HG03159 (cell line): ENCODE results near the gene ARHGEF38.
"Not testable (repeated sequence)": the region's sequence is repeated elsewhere in the genome, so short reads cannot be mapped to it uniquely, and the experiment has no call there.

Experiments
- ATAC-seq: cut with Tn5 transposase; IDR thresholded peaks from one replicate; pipeline ENCODE4 v1.9.1; 2021; ENCODE audit warnings: mild to moderate bottlenecking, moderate library complexity; ENCODE audit not compliant: unreplicated experiment

Gene ARHGEF38

DNA sequence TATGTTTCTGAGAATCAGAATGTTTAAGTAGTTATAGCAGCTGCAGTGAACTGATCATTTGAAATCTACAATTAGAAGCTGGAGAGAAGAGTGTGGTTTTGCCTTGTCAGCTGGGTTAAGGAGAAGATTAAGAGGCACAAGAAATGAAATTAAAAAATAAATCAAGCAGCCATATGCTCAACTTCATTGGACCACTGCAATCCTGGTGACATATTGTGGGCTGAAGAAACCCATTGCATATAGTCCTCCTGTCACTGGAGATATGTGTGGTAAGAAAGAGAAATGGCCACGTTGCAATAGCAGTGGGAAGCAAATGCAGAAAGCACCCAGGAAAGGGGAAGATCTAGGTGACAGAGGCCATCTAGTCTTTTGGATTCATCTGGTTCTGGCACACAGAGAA, 93.0 kb downstream of the ARHGEF38 start:
- no peak for ATAC-seq

DNA sequence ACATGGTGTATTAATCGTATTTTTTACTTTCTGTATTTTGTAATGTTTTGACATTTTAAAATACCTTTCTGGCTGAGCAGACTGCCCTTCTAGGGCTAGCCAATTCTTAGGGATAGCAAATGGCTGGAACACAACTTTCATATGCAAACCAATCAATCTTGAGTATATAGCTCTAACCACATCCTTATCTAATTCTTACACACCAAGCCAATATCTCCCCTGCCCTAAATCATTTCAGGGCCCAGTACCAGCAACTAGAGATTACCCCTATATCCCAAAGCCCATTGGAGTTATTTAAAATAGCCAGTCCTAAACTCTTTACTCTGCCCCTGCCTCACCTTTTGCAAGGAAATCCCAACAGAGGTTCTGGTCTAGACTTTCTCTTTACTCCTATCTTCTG, 97.8 kb downstream of the ARHGEF38 start:
- no peak for ATAC-seq

DNA sequence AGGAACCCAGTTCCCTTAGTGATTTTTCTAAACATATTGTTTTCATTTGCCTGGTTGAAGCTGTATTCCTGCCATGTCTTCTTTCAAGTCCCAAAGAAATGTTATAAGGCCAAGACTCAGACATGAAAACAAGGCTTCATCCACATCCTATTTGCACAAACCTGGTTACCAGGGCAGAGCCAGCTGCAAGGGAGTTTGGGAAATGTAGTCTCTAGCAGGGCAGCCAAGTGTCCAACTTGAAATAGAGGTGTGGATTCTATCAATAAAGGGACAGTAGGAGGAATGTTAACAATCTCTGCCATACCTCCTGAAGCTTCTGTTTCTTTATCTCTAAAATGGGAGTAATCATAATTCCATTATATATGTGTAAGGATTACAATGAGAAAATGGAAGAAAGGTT, 99.5 kb downstream of the ARHGEF38 start:
- ATAC-seq, result no peak

DNA sequence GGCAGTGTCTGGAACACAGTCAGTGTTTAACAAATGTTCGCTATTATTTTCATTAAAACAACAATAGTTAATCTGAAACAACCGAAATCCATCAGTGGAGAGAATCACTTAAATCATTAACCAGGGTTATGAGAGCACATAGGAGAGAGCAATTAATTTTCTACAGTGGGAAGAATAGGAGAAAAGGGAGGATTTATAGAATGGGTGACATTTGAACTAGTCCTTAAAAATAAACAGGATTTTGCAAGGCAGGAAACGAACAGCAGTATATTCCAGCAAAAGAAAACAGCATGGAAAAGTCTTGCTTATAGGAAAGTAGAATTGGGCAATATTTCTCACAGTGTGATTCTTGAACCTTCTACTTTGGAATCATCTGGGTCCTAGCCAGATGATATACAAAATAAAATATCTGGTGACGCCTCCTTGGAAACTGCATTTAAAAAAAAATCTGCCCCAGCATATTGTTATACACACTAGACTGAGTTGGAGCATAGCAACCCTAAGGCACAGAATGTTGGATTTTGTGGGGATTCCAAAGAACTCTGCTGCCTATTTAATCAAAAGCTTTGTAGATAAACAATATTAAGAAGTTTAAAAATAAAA, 100.0 kb downstream of the ARHGEF38 start:
- ATAC-seq, result no peak

DNA sequence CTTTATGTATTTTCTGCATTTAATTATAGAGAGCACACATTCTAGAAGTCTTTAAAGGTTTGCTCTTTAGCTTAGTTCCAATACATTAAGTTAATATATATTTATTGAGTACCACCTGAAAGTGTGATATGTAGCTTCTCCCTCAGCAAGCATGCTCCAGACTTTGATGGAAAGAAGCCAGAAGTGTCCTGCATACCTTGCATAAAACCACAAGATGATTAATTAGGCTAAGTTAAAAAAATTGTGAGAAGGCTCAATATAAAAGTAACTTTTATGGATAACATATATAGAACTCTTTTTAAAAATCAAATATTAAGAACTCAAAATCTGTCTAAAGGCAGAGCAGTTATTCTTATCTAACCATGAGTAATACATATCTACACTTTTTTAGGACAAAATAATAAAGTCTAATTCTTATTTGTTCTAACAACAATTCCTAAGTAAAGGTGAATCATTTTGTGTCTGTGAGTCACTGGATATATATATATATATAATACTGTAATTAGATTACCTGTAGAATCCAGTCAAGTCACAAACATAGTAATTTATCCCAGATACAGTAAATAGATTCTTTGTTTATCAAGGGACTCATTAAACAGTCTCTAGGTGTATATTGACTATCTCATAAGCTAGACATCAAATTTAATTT, 104.8 kb downstream of the ARHGEF38 start:
- no peak for ATAC-seq

DNA sequence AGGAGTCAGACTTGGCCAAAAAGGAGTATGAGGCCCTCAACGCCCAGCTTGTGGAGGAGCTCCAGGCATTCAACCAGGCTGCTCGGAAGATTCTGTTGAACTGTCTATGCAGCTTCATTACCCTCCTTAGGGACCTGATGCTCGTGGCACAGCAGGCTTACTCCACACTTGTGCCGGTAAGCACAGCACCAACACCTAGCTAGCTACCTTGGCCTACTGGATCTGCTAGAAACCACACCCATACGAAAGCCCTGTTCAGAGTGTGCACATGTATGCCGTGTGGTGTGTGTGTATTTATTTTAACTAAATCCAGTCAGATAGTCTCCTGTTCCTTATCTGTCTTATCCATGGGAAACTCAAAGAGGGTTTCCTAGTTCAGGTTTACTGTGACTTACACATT, 106.8 kb downstream of the ARHGEF38 start:
- no peak for ATAC-seq

DNA sequence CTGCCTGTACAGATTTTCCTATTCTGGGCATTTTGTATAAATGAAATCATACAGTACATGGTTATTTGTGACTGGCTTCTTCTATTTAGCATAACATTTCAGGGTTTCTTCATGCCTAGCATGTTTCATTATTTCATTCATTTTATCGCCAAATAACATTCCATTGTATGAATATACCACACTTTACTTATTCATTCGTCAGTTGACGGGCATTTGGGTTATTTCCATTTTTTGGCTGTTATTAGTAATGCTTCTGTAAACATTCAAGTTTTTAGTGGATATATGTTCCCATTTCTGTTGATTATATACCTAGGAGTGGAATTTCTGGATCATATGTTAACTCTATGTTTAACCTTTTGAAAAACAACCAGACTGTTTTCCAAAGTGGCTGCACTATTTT, 108.6 kb downstream of the ARHGEF38 start:
- ATAC-seq, result no peak

DNA sequence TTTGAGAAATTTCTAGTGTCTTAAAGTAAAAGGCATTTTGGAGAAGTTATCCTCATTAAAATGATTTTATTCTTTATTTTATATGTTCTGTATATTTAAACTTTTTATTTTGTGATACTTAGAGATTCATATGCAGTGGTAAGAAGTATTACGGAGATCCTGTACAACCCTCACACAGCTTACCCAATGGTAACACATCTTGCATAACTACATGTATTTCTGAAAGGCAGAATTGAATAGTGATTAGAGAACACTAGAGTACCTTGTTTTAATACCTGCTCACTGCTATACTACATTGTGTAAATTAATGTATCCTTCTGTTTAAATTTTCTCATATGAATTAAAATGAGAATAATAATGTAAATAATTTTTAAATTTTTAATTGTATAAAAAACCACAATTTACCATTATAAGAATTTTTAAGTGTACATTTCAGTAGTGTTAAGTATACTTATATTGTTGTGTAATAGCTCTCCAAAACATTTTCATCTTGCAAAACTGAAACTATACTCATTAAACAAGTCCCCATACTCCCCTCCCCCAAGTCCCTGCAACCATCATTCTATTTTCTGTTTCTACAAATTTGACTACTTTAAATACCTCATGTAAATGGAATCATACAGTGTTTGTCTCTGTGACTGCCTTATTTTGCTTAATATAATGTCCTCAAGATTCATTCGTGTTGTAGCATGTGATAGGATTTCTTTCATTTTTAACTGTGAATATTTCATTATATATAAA, 110.7 kb downstream of the ARHGEF38 start:
- ATAC-seq, result no peak

DNA sequence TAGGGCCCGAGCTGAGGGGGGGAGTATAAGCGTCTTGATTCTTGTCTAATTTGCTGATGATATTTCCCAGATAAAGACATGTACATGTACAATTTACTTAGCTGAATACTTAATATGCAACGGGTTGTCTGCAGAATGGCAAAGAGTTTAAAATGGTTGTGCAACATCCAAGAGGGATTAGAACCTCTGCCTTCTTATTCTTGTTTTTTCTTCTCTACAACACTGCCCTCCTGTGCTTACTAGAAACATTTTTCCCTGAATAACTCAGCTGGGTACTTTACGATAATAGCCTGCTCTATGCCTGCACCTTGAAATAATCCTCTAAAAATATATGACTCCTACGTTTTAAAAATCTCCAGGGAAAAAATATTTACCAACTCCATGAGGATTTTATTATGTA, 114.3 kb downstream of the ARHGEF38 start:
- ATAC-seq, result peak; percentile 52

DNA sequence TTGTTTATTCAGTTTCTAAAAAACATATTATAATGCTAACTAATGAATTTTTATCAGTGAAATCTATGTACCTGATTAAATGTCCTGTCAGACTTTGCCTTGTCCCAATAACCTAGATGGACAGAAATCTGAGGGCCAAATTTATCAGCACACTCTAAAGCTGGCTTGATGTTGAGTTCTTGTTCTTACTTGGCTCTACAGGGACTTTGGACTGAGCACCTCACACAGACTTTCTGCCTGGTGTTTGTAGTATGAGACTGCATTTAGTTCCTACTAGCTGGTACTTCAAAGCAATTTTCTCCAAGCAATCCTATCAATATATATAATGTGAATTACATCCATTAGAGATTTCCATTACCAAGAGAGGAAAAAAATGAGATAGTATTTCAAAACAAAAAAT, 118.3 kb downstream of the ARHGEF38 start:
- no peak for ATAC-seq

DNA sequence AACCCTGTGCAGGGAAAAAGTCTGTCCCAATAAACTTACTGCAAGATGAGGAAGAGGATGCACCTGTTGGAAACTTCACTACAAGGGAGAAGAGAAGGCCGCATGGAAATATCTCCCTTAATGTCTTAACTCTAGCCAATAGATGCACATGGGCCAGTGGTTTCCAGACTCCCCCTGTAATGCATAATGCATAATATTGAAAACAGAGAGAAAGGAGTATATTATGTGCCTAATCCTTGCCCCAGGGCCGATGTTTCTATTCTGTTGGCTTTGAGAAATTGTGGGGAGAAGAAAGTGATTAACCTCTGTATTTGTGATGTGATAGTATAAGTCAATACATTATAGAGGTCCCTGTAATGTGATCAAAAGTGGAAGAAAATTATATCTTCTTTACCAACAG, 118.9 kb downstream of the ARHGEF38 start:
- ATAC-seq, result no peak

DNA sequence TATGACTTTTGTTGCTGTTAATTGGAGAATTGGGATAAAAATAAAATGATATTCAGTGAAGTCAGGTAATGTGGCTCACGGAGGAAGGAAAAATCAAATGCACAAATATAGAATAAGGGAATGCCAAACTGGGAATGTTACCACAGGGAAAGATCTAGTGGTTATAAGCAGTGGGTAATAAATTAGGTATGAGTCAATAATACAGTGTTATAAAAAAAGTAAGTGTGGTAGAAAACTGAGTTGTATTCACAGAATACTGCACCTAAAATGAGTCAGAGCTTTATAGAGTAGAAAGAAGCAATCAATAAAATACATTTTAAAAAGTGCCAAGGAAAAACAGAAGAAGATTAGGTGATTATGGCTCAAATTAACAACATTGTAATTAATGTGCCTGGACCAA, 121.6 kb downstream of the ARHGEF38 start:
- no peak for ATAC-seq

DNA sequence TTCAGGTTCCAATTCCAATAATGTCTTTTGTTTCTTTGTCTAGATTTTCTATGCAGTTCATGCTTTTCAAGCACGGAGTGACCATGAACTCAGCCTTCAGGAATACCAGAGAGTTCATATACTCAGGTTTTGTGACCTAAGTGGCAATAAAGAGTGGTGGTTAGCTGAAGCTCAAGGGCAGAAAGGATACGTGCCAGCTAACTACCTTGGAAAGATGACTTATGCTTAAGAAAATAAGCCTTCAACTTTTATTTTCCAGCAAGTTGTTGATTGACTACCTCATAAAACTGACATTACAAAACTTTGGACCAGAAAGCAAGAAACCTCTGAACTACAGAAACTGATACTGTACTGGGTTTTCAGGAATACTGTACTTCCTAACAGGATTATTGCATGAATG, 125.3 kb downstream of the ARHGEF38 start:
- no peak for ATAC-seq

DNA sequence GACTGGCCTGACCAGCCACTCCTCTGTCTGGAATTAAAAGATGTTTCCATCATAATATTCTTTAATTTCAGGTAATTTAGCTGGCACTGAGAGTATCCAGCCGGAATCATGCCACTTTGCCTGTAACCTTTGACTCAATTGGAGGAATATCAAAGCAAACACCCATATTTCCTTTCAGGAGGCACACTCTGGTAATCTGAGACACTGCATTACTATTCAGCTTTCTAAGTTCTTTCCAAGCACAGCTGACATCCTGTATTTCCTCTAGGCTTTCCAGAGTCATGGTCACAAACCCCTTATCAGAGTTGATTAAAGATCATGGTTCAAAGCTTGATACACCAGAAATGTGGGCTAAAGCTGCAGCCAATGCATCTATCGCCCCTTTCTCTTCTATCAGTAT, 126.8 kb downstream of the ARHGEF38 start:
- ATAC-seq, result no peak

DNA sequence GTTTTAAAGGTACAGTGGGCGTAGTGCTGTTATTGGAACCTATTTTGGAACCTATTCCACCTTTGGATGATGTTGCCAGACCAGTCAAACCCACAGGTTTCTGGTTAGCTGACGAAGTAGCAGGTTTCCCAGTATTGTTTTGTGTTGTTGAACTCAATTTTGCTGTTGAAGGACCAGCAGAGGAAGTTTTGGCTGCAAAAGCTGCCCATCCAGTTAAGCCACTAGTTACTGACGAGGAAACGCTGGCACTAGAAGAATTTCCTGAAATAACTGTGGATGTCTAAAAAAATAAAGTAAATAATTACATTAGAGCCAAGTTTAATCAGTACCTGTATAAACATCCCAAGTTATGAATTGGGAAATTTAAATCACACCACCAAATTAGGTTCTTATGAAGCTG, 130.6 kb downstream of the ARHGEF38 start:
- no peak for ATAC-seq

DNA sequence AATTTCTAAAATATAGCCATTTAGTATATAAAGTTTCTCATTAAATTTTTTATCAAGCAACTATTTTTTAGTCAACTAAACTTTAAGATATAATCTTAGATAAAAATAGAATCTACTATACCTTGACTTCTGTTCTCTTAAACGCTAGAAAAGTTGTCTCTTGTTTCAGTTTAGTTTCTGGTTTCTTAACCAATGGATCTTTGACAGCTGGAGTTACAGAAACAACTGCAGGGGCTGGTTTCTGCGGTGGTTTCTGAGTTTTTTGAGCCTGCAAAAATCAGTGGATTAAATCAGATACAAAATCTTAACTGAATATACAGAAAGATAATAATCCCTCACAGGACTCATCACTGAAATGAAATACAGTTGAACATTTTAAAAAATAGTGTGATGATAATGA, 134.2 kb downstream of the ARHGEF38 start:
- no peak for ATAC-seq

DNA sequence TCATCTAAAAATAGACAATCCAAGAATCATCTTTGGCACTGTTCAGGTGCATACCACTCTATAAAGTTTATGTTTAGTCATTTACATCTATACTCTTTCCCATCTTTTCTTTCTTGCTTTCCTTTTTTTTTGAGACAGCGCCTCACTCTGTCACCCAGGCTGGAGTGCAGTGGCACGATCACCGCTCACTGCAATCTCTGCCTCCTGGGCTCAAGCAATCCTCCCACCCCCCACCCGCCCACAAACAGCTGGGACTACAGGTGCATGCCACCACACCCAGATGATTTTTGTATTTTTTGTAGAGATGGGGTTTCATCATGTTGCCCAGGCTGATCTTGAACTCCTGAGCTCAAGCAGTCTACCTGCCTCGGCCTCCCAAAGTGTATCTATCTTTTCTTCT, 142.4 kb downstream of the ARHGEF38 start:
- ATAC-seq, result not testable (repeated sequence)

DNA sequence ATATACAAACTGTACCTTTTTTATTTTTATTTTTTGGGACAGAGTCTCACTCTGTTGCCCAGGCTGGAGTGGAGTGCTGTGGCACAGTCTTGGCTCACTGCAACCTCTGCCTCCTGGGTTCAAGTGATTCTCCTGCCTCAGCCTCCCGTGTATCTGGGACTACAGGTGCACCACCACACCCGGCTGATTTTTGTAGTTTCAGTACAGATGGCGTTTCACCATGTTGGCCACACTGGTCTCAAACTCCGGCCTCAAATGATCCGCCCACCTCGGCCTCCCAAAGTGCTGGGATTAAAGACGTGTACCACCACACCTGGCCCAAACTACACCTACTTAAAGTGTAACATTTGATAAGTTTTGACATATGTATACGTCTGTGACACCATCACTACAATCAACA, 143.4 kb downstream of the ARHGEF38 start:
- ATAC-seq, result not testable (repeated sequence)

DNA sequence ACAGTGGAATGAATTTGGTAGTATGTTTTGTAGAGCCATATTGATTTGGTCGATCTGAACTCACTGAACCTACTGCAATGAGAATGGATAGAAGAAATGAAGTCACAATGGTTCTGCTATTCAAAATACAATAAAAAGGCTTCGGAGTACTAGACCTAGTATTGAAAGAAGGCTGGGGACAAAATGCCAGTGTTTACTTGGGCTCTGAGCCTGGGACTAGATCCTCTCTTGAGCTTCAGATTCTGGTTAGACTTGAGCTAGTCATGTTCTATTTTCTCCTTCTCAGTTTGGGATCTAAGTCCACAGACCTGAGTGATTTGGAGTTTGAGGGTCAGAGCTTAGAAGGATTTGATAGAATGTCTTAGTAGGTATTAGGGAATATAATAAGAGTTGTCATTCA, 146.2 kb downstream of the ARHGEF38 start:
- no peak for ATAC-seq

DNA sequence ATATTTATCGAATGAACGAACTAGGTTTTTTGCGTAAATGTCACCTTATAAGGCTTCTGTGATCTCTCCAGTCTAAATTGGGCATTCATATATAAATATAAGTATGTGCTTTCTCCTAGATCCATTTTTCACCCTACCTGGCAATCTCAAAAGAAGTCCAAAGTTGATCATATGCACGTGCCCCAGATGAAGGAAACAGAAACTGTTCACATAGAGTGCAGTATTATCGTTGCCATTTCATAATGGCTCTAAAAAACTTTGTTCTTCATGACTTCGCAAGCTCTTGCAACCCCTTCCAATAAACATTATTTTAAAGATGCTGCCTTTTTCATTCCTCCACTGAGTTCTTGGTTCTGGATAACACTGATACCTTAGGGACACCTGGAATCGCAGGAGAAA, 155.4 kb downstream of the ARHGEF38 start:
- ATAC-seq, result no peak

DNA sequence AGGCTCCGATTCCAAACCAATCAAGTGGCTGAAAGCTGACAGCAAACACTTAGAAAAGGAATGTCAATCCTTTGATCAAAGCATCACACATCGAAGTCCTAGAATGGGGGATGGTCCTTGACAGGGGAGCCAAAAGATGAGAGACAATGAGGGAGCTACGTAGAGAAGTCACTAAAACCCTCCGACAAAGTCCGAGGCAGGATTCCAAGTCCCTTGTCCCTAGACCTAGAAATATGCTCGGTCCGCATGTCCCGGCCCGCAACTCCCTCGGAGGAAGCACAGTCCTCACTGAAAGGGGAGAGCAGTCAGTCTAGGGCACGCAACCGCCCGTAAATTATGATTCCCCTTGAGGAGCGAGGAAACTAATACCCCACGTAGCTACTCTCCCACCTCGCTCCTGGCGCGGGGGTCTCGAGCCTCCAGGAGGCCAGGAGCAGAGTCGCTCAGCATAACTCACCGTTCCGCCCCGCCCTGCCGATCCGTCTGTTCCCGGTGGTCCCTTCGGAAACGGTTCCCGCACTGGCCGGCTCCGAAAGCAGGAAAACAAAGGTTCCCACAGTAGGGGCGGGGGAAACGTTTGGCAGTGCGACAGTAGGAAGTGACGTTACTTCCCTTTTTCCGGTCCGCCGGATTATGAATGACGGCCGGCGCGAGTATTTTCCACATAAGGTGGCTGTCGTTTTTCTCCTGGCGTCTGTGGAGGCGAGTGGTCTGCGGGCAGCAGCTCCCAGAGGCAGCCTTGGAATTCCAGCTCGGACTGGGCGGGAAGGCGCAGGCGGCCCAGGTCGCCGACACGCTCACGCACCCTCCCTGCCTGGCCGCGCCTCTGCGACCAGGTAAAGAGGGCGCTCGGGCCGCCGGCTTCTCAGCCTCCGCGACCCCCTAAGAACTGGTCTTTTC, 156.0 kb downstream of the ARHGEF38 start, which contains the start of the genes GSTCD and INTS12:
Gene GSTCD, plus strand, starts transcription at position 604 of the 900 bp plus-strand sequence. CDS start 8,830 bp downstream, outside the sequence.
Gene INTS12, minus strand, starts transcription at position 509 of the 900 bp plus-strand sequence. CDS start 8,684 bp downstream, outside the sequence.
- ATAC-seq, result peak; percentile 80
